GM12878 (cell line): ENCODE data around the gene KIN. TPM values are rescaled to one million over a fixed set of nuclear protein-coding genes. Genes with fewer than 3 reads are reported as not detected.

Experiments
- ASH2L ChIP-seq: fragments of 300-600, 200-600 bp; sonication (generic); IDR thresholded peaks from 2 replicates; pipeline ENCODE4 v1.6.1; 2017; ENCODE audit warnings: low read depth, mild to moderate bottlenecking, borderline replicate concordance
- BACH1 ChIP-seq: fragments of 450-650 bp; IDR thresholded peaks from 2 replicates; pipeline ENCODE4 v1.6.1; 2017; ENCODE audit warnings: mild to moderate bottlenecking, borderline replicate concordance
- BCLAF1 ChIP-seq: fragments of 450-650 bp; IDR thresholded peaks from 2 replicates; pipeline ENCODE4 v1.6.1; 2017; ENCODE audit warnings: antibody characterized with exemption, mild to moderate bottlenecking, moderate library complexity
- BHLHE40 ChIP-seq, 2 experiments: fragments of 450-650 bp in 1 of 2; IDR thresholded peaks; 2 replicates each; pipeline ENCODE4 v1.6.1; 2011 to 2017; ENCODE audit warnings: low read depth in 2 of 2, borderline replicate concordance in 1 of 2, improper control_type of control experiment in 1 of 2, low read length in 1 of 2, mild to moderate bottlenecking in 1 of 2
- BRCA1 ChIP-seq: IDR thresholded peaks from 2 replicates; pipeline ENCODE4 v1.6.1; 2011; ENCODE audit warnings: low read depth, low read length, improper control_type of control experiment
- HDAC6 ChIP-seq: fragments of 200-600 bp; sonication (generic); IDR thresholded peaks from one replicate; pipeline ENCODE4 v1.8.0; 2017; ENCODE audit warnings: antibody characterized with exemption; ENCODE audit not compliant: unreplicated experiment
- IRF4 ChIP-seq: IDR thresholded peaks from 2 replicates; pipeline ENCODE4 v1.6.1; 2011; ENCODE audit warnings: low read depth, low read length
- LARP7 ChIP-seq: fragments of 450-650 bp; IDR thresholded peaks from 2 replicates; pipeline ENCODE4 v1.6.1; 2017; ENCODE audit warnings: mild to moderate bottlenecking
- NKRF ChIP-seq: fragments of 450-650 bp; conservative IDR thresholded peaks from 2 replicates; pipeline ENCODE4 v1.6.1; 2017; ENCODE audit warnings: mild to moderate bottlenecking, moderate library complexity
- NR2C1 ChIP-seq: fragments of 450-650 bp; IDR thresholded peaks from 2 replicates; pipeline ENCODE4 v1.6.1; 2017; ENCODE audit warnings: antibody characterized with exemption, mild to moderate bottlenecking, moderate library complexity
- NRF1 ChIP-seq: conservative IDR thresholded peaks from 2 replicates; pipeline ENCODE4 v1.6.1; 2011; ENCODE audit warnings: mild to moderate bottlenecking, low read depth, low read length, improper control_type of control experiment
- RAD51 ChIP-seq: fragments of 450-650 bp; IDR thresholded peaks from 2 replicates; pipeline ENCODE4 v1.6.1; 2016; ENCODE audit warnings: moderate library complexity, mild to moderate bottlenecking, inconsistent platforms
- RB1 ChIP-seq: fragments of 450-650 bp; formaldehyde crosslinking; IDR thresholded peaks from 2 replicates; pipeline ENCODE4 v1.6.1; 2017; ENCODE audit warnings: mild to moderate bottlenecking, borderline replicate concordance
- RBBP5 ChIP-seq: fragments of 200-600 bp; sonication (generic); conservative IDR thresholded peaks from 2 replicates; pipeline ENCODE4 v1.6.1; 2016
- RCOR1 ChIP-seq: conservative IDR thresholded peaks from 2 replicates; pipeline ENCODE4 v1.6.1; 2012; ENCODE audit warnings: low read depth, low read length, improper control_type of control experiment
- RELA ChIP-seq: fragments of 450-650 bp; IDR thresholded peaks from 2 replicates; pipeline ENCODE4 v1.8.0; 2014; ENCODE audit warnings: borderline replicate concordance; ENCODE audit not compliant: partially characterized antibody
- RFX5 ChIP-seq: IDR thresholded peaks from 2 replicates; pipeline ENCODE4 v1.6.1; 2011; ENCODE audit warnings: low read depth, low read length, improper control_type of control experiment
- TARDBP ChIP-seq: IDR thresholded peaks from 2 replicates; pipeline ENCODE4 v1.6.1; 2016; ENCODE audit warnings: borderline replicate concordance
- YY1 ChIP-seq: IDR thresholded peaks from 2 replicates; pipeline ENCODE4 v1.6.1; 2011; ENCODE audit warnings: low read depth, mild to moderate bottlenecking, low read length
- ZNF622 ChIP-seq: fragments of 450-650 bp; IDR thresholded peaks from 2 replicates; pipeline ENCODE4 v1.6.1; 2017; ENCODE audit warnings: mild to moderate bottlenecking, inconsistent platforms
- polyA plus RNA-seq, 11 experiments: library from polyadenylated mRNA; depleted of rRNA in 4 of 11; unstranded in 6 of 11; stranded (reverse) in 5 of 11; fragments of >200 nt; fragmentation: Nextera tagmentation in 4 of 11; fragmentation: Illumina TruSeq in 1 of 11; extraction: Ambion mirVana in 4 of 11; extraction: Trizol in 1 of 11; gene quantifications; 1 replicate in 1 of 11; 2 replicates in 10 of 11; pipeline versions ENCODE4 v1.2.1 to v1.2.3, GENCODE V29; 2011 to 2016; ENCODE audit warnings: inconsistent platforms in 2 of 11, missing spikeins in 2 of 11, low read depth in 1 of 11
- total RNA-seq, 4 experiments: library from RNA; depleted of rRNA in 3 of 4; stranded (reverse); fragments of >200 nt in 3 of 4; fragmentation: Illumina TruSeq in 1 of 4; extraction: Trizol in 1 of 4; gene quantifications; 2 replicates each; pipeline versions ENCODE4 v1.2.1 to v1.2.3, GENCODE V29; 2013 to 2021
- TF ChIP-seq, protein P1 (sequence below): IDR thresholded peaks from 2 replicates; pipeline ENCODE4 v1.6.1; 2011; ENCODE audit warnings: borderline replicate concordance, low read depth, mild to moderate bottlenecking, moderate library complexity, mixed read lengths, low read length; ENCODE audit not compliant: insufficient read depth; ENCODE audit errors: extremely low read length
- TF ChIP-seq, protein P2 (sequence below): IDR thresholded peaks from 2 replicates; pipeline ENCODE4 v1.6.1; 2011; ENCODE audit warnings: low read depth, mild to moderate bottlenecking, low read length, moderate library complexity, borderline replicate concordance; ENCODE audit errors: extremely low read depth

Gene KIN
- total and polyA plus RNA-seq, 10 of the 15 experiments (the other 5 are each of a cell fraction or from before 2014, with no cell fraction given): 6.8 to 33.2 (median 11.3) TPM

GRCh38 chr10:7818295-7819120 is 30.7 kb upstream of the KIN start, which contains the start of gene TAF3 (continued):
- TF ChIP-seq NKRF (peak; percentile 68), RB1 (peak; percentile 84; the same call in 1 of the 2 replicates), IRF4 (no peak), BRCA1 (no peak; the same call in 1 of the 2 replicates), ASH2L (peak; percentile 52; the same call in 1 of the 2 replicates), RFX5 (no peak), RCOR1 (0 out of 2 replicates have a peak, but pooled peaks have one; percentile 54), BACH1 (peak; percentile 38; the same call in 1 of the 2 replicates), RELA (peak; percentile 51), HDAC6 (no peak), RBBP5 (no peak), YY1 (peak; percentile 99), LARP7 (no peak; the same call in 1 of the 2 replicates), ZNF622 (no peak), RAD51 (no peak), NRF1 (no peak), BCLAF1 (no peak), BHLHE40 (IDR thresholded peaks at IDR 0.05; ENCODE audit: borderline replicate concordance in 1 of 2, low read depth in 2 of 2, low read length in 1 of 2) (peak; percentile 62 to 76; a peak in 2 of 4 replicates), NR2C1 (no peak), TARDBP (no peak)
- TF ChIP-seq, protein P1, sequence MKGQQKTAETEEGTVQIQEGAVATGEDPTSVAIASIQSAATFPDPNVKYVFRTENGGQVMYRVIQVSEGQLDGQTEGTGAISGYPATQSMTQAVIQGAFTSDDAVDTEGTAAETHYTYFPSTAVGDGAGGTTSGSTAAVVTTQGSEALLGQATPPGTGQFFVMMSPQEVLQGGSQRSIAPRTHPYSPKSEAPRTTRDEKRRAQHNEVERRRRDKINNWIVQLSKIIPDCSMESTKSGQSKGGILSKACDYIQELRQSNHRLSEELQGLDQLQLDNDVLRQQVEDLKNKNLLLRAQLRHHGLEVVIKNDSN: no peak
- TF ChIP-seq, protein P2, sequence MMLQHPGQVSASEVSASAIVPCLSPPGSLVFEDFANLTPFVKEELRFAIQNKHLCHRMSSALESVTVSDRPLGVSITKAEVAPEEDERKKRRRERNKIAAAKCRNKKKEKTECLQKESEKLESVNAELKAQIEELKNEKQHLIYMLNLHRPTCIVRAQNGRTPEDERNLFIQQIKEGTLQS: no peak
